SH-SY5Y (cell line): ENCODE results near the gene WHRN.

ENCODE experiments used
- GATA2 ChIP-seq: IDR thresholded peaks from 2 replicates; pipeline ENCODE4 v1.6.1; 2011; ENCODE audit warnings: mild to moderate bottlenecking, low read depth, low read length
- GATA3 ChIP-seq: IDR thresholded peaks from 2 replicates; pipeline ENCODE4 v1.6.1; 2011; ENCODE audit warnings: low read depth, mild to moderate bottlenecking, low read length, moderate library complexity

- TF ChIP-seq GATA2 (no peak), GATA3 (no peak)
Observed at GRCh38 chr9:114384836-114385396, 120.4 kb downstream of the WHRN start.
